Esophagus muscularis mucosa (tissue), 4 donors: ENCODE results near the gene NRSN2.

Experiments used
- CTCF ChIP-seq, 3 experiments: fragments of 200-600 bp in 2 of 3; fragments of 450-650 bp in 1 of 3; sonication (generic) in 2 of 3; IDR thresholded peaks; one replicate each; pipeline ENCODE4 v1.5.1; 2017 to 2019; ENCODE audit warnings: antibody characterized with exemption in 3 of 3, mild to moderate bottlenecking in 2 of 3, moderate library complexity in 1 of 3
- EP300 ChIP-seq: sonication (generic); formaldehyde crosslinking; IDR thresholded peaks from one replicate; pipeline ENCODE4 v1.6.1; 2017; ENCODE audit warnings: antibody characterized with exemption
- POLR2AphosphoS5 ChIP-seq, 2 donors: sonication (generic); formaldehyde crosslinking; IDR thresholded peaks; one replicate each; pipeline ENCODE4 v1.6.1; 2017; ENCODE audit warnings: antibody characterized with exemption in 2 of 2

- TF ChIP-seq CTCF (IDR thresholded peaks at IDR 0.05): no peak
- TF ChIP-seq POLR2AphosphoS5 (IDR thresholded peaks at IDR 0.05): no peak
- TF ChIP-seq EP300: no peak
These were observed 20.8 kb upstream of the NRSN2 start for GRCh38 chr20:325889-326644.
